ENCODE data around the gene TEKT2.

TEKT2 gene

GRCh38 chr1:36137776-36138175 is 53.9 kb downstream of the TEKT2 start:
- Histone ChIP-seq H3K27me3 (ENCODE audit: control insufficient read depth, insufficient read depth, low read length, poor library complexity, severe bottlenecking) (no peaks in the 10 kb centered on the region), H3K4me1 (ENCODE audit: control insufficient read depth, insufficient read depth, low read length) (no peaks in the 10 kb centered on the region), H3K9me3 (ENCODE audit: control insufficient read depth, low read length) (no peaks in the 10 kb centered on the region), H3K27ac (ENCODE audit: insufficient read depth, low read depth, low read length, poor library complexity, severe bottlenecking) (no peak overlapping the region), H3K36me3 (ENCODE audit: control insufficient read depth, insufficient read depth, low read length) (peaks cover 13% of the 10 kb centered on the region), H3K4me3 (ENCODE audit: insufficient read depth, low read depth, low read length) (no peak overlapping the region)
- 93 to 94% methylated on average over 2 to 3 of the region's 3 CpGs for WGBS, 2 experiments

Measured in ectodermal cell (in vitro differentiated cells).